ENCODE results near the gene FAM234A.
"Not testable (repeated sequence)": the region's sequence is repeated elsewhere in the genome, so short reads cannot be mapped to it uniquely, and the experiment has no call there.

FAM234A gene

DNA sequence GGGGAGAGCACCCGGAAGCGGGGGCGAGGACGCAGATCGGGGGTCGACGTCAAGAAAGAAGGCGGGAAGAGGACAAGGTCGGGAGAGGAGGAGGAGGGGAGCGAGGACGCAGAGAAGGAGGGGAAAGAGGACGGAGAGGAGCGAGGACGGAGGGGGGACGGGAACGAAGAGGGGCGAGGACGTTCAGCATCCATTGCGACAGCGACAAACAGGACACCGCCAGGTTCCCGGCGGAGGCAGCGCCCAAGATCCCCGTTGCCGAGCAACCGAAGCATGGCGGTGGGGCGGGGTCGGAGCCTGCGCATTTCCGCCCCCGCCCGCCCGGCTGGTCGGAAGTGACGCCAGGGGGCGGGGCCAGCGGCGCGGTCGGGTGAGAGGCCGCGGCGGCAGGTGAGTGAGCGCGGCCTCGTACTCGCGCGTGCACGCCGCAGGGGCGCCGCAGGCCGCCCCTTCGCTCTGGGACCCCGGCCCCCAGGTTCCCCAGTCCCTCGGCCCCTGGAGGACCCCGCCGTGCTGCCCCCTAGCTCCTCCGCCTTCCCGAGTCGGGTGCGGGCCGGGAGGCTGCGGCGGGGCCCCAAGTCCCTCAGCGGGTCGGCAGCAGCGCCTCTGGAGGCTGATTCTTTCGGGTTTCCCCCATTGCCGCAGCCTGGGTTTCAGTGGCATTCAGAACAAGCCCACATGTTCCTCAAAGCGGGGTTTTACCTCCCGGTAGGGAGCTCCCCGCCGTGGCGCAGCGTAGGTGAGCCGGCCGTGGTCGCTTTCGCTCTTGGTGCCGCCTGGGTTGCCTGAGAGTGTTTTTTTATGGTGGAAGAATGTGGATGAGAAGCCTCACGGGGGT lies at the start of gene FAM234A:
TSS of gene FAM234A (plus strand) at position 354 of the 838 bp plus-strand sequence. CDS start 19,593 bp downstream, outside the sequence.
- peak; percentile 63 for DNase-seq

DNA sequence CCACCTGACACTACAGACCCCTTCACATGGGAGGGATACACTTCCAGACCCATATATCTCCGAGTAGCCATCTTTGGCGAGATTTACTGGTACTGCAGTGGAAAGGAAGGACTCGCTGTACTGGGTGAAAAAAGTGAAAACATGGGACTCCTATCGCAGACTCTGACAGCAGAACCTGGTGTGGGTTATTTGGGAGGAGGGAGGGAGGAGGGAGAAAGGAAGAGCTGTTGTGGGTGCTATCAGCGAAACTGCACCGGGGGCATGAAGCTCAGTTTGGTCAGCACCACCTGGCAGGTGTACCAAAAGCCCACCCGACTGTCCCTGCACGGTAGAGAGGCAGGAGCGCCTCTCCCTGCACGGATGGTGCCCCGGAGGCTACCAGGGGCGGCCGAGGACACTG lies 49.4 kb upstream of the FAM234A start:
- no peak for DNase-seq

DNA sequence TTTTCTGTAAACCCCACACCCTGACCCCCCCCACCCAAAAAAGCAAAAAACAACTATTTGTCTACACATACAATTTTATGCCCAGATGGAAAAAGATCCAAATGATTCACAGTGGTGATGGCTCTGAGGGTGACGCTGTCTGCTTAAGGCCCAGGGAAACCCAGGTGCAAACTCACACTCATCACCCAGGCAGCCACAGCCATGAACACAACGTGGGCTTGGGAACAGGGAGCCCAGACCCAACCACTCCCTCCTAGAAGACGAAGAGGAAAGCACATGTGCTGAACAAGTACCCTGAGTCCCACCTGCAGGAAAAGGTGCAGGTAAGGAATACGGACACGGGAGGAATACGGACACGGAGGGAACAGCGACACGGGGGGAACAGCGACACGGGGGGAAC lies 48.9 kb upstream of the FAM234A start:
- no peak for DNase-seq

GRCh38 chr16:187330-187729 lies 47.3 kb upstream of the FAM234A start:
- DNase-seq = no peak

DNA sequence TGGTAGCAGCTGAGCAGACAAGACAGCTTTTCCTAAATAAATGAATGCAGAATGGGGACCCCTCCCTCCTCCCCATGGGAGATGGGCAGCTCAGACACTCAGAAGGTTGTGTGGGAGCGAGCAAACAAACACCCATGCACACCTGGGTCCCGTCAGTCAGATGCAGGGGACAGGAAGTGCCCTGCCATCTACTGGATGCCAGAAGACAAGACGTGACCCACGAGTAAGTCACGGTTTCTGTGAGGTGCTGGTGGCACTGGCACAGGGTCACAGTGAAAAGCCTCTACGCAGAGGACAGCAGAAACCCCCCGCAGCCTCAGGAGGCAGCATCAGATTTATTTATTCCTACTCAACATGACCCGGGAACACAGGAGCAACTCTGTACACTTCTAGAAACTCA lies 45.9 kb upstream of the FAM234A start:
- no peak for DNase-seq

GRCh38 chr16:189604-190186 lies 44.9 kb upstream of the FAM234A start:
- no peak for DNase-seq

DNA sequence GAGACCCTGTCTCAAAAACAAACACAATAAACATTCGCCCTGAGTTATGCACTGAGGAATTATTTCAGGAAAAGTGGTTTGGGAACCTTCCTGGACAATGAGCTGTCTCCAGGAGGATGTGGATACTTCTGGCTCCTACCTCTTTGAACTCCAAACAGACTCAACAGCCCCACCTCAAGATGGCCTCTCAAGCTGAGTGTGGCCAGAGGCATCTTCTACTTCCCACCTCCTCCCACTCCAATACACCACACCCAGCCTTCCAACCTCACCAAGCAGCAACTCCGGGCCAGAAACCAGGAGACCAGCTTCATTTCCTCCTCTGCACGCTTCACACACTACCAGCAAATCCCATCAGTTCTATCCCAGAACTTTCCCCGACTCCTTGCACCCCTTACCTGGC lies 42.8 kb upstream of the FAM234A start:
- DNase-seq = no peak

DNA sequence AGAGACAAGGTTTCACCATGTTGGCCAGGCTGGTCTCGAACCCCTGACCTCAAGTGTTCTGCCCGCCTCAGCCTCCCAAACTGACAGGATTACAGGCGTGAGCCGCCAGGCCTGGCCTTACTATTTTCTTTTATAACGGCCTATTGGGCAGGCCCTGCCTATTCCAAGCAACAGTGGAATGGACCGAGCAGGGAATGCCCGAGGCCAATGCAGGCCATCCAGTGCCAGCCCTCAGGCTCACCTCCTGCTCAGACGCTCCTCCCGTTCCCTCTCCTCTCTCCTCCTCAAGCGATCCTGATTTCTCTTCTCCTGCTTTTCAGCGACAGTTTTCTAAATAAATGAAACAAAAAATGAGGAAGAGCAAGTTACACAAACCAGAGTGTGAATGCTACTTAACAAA lies 41.9 kb upstream of the FAM234A start:
- no peak for DNase-seq

DNA sequence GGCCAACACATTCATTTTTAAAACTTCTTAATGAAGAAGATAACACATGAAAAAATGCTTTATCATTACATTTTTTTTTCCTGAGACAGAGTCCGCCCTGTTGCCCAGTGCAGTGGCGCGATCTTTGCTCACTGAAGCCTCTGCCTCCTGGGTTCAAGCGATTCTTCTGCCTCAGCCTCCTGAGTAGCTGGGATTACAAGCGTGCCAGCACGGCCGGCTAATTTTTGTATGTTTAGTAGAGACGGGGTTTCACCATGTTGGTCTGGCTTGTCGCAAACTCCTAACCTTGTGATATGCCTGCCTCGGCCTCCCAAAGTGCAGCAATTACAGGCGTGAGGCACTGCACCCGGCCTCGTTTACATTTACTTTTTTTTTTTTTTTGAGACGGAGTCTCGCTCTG lies 41.2 kb upstream of the FAM234A start:
- no peak for DNase-seq

DNA sequence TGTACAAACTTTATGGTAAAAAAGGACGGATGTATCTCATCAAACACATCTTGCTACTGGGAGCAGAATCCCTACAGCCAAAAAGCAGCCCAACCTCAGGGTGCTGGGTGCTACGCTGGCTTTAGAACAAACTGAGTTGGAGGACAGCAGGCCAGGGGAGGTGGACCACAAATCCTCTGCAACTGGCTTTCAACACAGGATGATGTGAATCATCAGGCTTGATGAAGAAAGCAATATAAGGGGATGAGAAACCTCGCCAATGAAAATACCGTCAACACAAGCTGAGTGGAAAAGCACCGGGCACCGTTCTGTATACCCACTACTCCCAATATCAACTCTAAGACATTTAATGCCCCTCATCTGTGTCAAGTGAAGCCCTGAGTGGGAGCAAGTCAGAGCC lies 40.1 kb upstream of the FAM234A start:
- DNase-seq = no peak

- DNase-seq = peak; percentile 16
Observed at GRCh38 chr16:200388-200787, 34.2 kb upstream of the FAM234A start.

DNA sequence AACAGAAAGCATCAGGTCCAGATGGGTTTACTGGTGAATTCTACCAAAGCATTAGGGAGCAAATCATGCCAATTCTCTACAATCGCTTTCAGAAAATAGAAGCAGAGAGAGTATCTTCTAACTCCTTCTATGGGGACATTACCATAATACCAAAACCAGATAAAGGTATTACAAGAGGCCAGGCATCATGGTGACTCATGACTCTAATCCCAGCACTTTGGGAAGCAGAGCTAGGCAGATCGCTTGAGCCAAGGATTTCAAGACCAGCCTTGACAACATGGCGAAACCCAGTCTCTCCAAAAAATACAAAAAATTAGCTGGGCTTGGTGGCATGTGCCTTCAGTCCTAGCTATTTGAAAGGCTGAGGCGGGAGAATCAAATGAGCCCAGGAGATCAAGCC lies 31.4 kb upstream of the FAM234A start:
- DNase-seq = no peak

DNA sequence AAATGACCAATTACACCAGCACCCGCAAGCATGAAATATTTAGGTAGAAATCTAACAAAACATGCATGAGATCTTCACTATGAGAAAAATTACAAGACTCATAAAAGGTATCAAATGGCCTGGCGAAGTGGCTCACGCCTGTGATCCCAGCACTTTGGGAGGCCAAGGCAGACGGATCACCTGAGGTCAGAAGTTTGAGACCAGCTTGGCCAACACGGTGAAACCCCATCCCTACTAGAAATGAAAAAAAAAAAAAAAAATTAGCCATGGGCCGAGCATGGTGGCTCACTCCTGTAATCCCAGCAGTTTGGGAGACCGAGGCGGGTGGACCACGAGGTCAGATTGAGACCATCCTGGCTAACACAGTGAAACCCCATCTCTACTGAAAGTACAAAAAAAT lies 30.6 kb upstream of the FAM234A start:
- not testable (repeated sequence) for DNase-seq

DNA sequence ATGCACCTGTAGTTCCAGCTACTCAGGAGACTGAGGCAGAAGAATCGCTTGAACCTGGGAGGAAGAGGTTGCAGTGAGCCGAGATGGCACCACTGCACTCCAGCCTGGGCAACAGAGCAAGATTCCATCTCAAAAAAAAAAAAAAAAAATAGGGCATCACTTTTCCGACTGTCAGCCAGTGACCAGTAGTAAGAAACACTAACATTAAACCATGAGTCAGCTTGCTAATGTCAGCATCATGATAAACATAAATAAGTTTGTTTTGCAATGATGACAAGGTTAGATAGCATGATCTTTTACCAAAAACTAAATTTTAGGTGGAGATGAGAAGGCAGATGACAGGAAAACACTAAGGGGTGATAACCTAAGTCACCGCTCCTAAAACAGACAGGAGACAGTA lies 25.3 kb upstream of the FAM234A start:
- DNase-seq = not testable (repeated sequence)

GRCh38 chr16:211631-212180 lies 22.9 kb upstream of the FAM234A start:
- DNase-seq = not testable (repeated sequence)

GRCh38 chr16:212999-213398 lies 21.6 kb upstream of the FAM234A start:
- DNase-seq = peak; percentile 5

GRCh38 chr16:220021-220420 lies 14.6 kb upstream of the FAM234A start:
- DNase-seq = no peak

- DNase-seq = peak; percentile 33
Observed at GRCh38 chr16:228151-228851, 6.3 kb upstream of the FAM234A start.

- DNase-seq = peak; percentile 73
Observed at GRCh38 chr16:228852-229730, 5.5 kb upstream of the FAM234A start, which contains the start of gene LUC7L. Gene LUC7L, minus strand, starts transcription at chr16:229449. Its CDS starts 110 bp downstream, at chr16:229339.

GRCh38 chr16:229731-230281 lies 4.8 kb upstream of the FAM234A start:
- no peak for DNase-seq

- DNase-seq = not testable (repeated sequence)
Observed at GRCh38 chr16:230351-230750, 4.3 kb upstream of the FAM234A start.

DNA sequence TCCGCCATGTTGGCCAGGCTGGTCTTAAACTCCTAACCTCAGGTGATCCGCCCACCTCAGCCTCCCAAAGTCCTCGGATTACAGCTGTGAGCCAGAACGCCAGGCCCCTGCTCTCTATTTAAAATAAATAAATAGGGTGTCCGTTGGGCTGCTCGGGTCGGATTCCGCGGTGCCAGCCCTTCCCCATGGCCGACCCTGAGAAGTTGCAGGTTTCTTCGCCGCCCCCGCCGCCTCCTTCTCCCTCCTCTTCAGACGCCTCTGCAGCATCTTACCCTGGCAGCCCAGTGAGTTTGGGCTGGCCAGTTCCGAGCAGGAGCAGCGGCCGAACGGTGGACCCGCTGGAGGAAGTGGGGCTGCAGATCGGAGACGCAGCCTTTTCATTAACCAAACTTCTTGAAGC lies 3.7 kb upstream of the FAM234A start:
- DNase-seq = no peak
